Nephron (organoid): Measurements from ENCODE around the gene ABLIM2.
A peak's percentile ranks its signal among the peaks of the same experiment; 100 is the strongest.

ENCODE experiments used
- H3K27ac Mint-ChIP-seq, 3 experiments: 2 replicates each; pipeline ENCODE4 v1.8.0; 2020; ENCODE audit warnings: mixed read lengths in 3 of 3, mild to moderate bottlenecking in 2 of 3, moderate library complexity in 1 of 3
- H3K27me3 Mint-ChIP-seq: 2 replicates; pipeline ENCODE4 v1.8.0; 2021; ENCODE audit warnings: low read depth, mild to moderate bottlenecking, moderate library complexity, mixed read lengths
- H3K36me3 Mint-ChIP-seq: 2 replicates; pipeline ENCODE4 v1.8.0; 2020; ENCODE audit warnings: low read depth, mixed read lengths
- H3K4me1 Mint-ChIP-seq: 2 replicates; pipeline ENCODE4 v1.8.0; 2020; ENCODE audit warnings: mixed read lengths
- H3K4me3 Mint-ChIP-seq, 3 experiments: 2 replicates each; pipeline ENCODE4 v1.8.0; 2020; ENCODE audit warnings: mild to moderate bottlenecking in 3 of 3, mixed read lengths in 3 of 3, moderate library complexity in 2 of 3
- H3K9me3 Mint-ChIP-seq: 2 replicates; pipeline ENCODE4 v1.8.0; 2020; ENCODE audit warnings: mixed read lengths
- CTCF ChIP-seq, 3 experiments: fragments of 200-600 bp; sonication (generic); IDR thresholded peaks; one replicate each; pipeline ENCODE4 v1.5.0; 2021; ENCODE audit warnings: antibody characterized with exemption in 3 of 3; ENCODE audit not compliant: unreplicated experiment in 3 of 3

Gene ABLIM2

GRCh38 chr4:7960017-7960789 lies 198.4 kb downstream of the ABLIM2 start:
- H3K4me1 Mint-ChIP-seq = peaks cover 37% of the 10 kb centered on the region
- H3K9me3 Mint-ChIP-seq = no peaks in the 10 kb centered on the region
- no peak for TF ChIP-seq CTCF (IDR thresholded peaks at IDR 0.05; ENCODE audit: unreplicated experiment in 3 of 3)
- H3K27me3 Mint-ChIP-seq = no peaks in the 10 kb centered on the region
- no peaks in the 10 kb centered on the region for H3K36me3 Mint-ChIP-seq
- H3K27ac Mint-ChIP-seq = peak overlapping the region; percentile 89 to 95 (median 91)
- H3K4me3 Mint-ChIP-seq = no peak overlapping the region

GRCh38 chr4:7959078-7959477 lies 199.5 kb downstream of the ABLIM2 start:
- peak overlapping the region in 2 of 3 experiments; percentile 32 to 86 for H3K27ac Mint-ChIP-seq
- no peak overlapping the region for H3K4me3 Mint-ChIP-seq
- no peak for TF ChIP-seq CTCF (IDR thresholded peaks at IDR 0.05; ENCODE audit: unreplicated experiment in 3 of 3)
- no peaks in the 10 kb centered on the region for H3K9me3 Mint-ChIP-seq
- no peaks in the 10 kb centered on the region for H3K27me3 Mint-ChIP-seq
- H3K4me1 Mint-ChIP-seq = peaks cover 36% of the 10 kb centered on the region
- H3K36me3 Mint-ChIP-seq = no peaks in the 10 kb centered on the region

- peak overlapping the region; percentile 39 to 83 (median 61) for H3K27ac Mint-ChIP-seq
- H3K4me3 Mint-ChIP-seq = peak overlapping the region in 1 of 3 experiments; percentile 32
- H3K27me3 Mint-ChIP-seq = no peaks in the 10 kb centered on the region
- peaks cover 24% of the 10 kb centered on the region for H3K4me1 Mint-ChIP-seq
- peaks cover 10% of the 10 kb centered on the region for H3K9me3 Mint-ChIP-seq
- TF ChIP-seq CTCF (IDR thresholded peaks at IDR 0.05; ENCODE audit: unreplicated experiment in 3 of 3) = no peak
- peaks cover 7% of the 10 kb centered on the region for H3K36me3 Mint-ChIP-seq
Observed at GRCh38 chr4:7956934-7957656, 201.5 kb downstream of the ABLIM2 start.

GRCh38 chr4:7956270-7956808 lies 202.3 kb downstream of the ABLIM2 start:
- H3K27ac Mint-ChIP-seq = peak overlapping the region in 2 of 3 experiments; percentile 61 to 62
- H3K9me3 Mint-ChIP-seq = peaks cover 16% of the 10 kb centered on the region
- H3K4me1 Mint-ChIP-seq = peaks cover 24% of the 10 kb centered on the region
- TF ChIP-seq CTCF (IDR thresholded peaks at IDR 0.05; ENCODE audit: unreplicated experiment in 3 of 3) = no peak
- H3K27me3 Mint-ChIP-seq = no peaks in the 10 kb centered on the region
- no peak overlapping the region for H3K4me3 Mint-ChIP-seq
- peaks cover 7% of the 10 kb centered on the region for H3K36me3 Mint-ChIP-seq

- TF ChIP-seq CTCF (IDR thresholded peaks at IDR 0.05; ENCODE audit: unreplicated experiment in 3 of 3) = no peak
- Mint-ChIP-seq H3K4me1 (peaks cover 16% of the 10 kb centered on the region), H3K4me3 (no peak overlapping the region), H3K36me3 (peaks cover 7% of the 10 kb centered on the region), H3K9me3 (peaks cover 17% of the 10 kb centered on the region), H3K27me3 (peaks cover 4% of the 10 kb centered on the region), H3K27ac (no peak overlapping the region)
Observed at GRCh38 chr4:7955393-7955792, 203.2 kb downstream of the ABLIM2 start.
